Tibial nerve (tissue), 4 donors: ENCODE results near the gene MEOX1.

Source experiments
- CTCF ChIP-seq, 5 experiments: fragments of 200-600 bp in 3 of 5; fragments of 450-650 bp in 2 of 5; sonication (generic) in 3 of 5; IDR thresholded peaks; one replicate each; pipeline ENCODE4 v1.5.1; 2016 to 2019; ENCODE audit warnings: antibody characterized with exemption in 5 of 5, mild to moderate bottlenecking in 3 of 5, moderate library complexity in 2 of 5
- EP300 ChIP-seq, 2 donors: sonication (generic); formaldehyde crosslinking; IDR thresholded peaks; one replicate each; pipeline ENCODE4 v1.6.1; 2017; ENCODE audit warnings: antibody characterized with exemption in 2 of 2, mild to moderate bottlenecking in 1 of 2

- no peak for TF ChIP-seq CTCF (IDR thresholded peaks at IDR 0.05)
- TF ChIP-seq EP300 (IDR thresholded peaks at IDR 0.05) = no peak
Observed at GRCh38 chr17:43680461-43680860, 18.7 kb upstream of the MEOX1 start.
